IPS DF 19.7 (cell line): ENCODE measurements around the gene EID2.

Experiments used
- DNase-seq: peaks from one replicate; pipeline ENCODE4 v3.0.0-alpha.2; 2013; ENCODE audit warnings: low read depth, low spot score

Gene EID2

GRCh38 chr19:39502640-39503417 lies 37.1 kb downstream of the EID2 start:
- DNase-seq, result no peak

GRCh38 chr19:39501340-39501739 lies 38.6 kb downstream of the EID2 start:
- DNase-seq, result no peak

DNA sequence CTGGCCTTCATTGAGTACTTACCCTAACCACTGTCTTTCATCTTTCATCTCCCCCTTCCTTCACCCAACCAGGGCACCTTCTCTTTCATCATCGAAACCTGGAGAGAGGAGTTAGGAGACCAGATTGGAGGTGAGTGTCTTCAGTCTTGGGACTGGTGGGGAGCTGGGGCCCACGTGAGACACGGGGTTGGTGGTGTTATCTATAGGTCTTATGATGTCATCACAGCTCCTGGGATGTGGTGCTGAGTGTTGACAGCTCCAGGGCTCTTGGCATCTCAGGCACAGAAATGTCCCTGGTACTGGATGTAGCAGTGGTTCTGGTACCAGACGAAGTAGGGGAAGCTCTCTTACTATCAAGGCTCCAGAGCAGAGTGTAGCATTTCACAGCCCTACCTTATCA lies 39.4 kb downstream of the EID2 start:
- DNase-seq, result no peak

DNA sequence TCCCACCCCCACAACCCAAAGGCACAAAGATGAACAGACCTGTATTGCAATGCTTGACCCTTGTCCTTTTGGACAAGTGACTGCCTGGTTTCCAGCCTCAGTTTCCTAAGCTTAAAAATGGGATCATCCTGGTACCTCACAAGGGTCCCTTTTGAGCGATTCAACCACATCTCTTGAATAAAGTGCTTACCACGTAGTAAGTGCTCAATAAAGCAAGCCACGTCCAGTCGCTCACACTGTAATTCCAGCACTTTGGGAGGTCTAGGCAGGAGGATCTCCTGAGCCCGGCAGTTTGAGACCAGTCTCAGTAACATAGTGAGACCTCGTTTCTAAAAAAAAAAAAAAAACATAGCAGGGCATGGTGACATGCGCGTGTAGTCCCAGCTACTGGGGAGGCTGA lies 40.0 kb downstream of the EID2 start:
- DNase-seq, result no peak

DNA sequence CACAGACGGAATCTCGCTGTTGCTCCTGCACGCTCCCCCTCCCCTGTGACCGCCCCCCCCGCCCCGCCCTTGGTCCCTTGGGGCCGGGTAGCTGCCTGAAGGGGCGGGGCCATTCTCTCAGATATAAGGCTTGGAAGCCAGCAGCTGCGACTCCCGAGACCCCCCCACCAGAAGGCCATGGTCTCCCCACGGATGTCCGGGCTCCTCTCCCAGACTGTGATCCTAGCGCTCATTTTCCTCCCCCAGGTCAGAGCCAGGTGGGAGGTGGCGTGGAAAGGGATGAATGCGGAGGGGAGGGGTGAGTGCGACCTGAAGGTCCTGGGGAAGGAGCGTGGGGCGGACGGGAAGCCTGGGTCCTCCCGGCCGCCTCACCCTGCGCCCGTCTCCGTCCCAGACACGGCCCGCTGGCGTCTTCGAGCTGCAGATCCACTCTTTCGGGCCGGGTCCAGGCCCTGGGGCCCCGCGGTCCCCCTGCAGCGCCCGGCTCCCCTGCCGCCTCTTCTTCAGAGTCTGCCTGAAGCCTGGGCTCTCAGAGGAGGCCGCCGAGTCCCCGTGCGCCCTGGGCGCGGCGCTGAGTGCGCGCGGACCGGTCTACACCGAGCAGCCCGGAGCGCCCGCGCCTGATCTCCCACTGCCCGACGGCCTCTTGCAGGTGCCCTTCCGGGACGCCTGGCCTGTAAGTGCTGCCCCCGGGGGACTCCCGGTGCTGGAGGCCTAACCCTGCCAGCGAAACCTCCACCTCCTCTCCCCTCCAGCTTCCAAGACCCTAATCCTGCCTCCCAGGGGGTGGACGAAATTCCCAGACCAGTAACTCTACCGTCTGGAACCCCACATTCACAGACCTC lies 40.9 kb downstream of the EID2 start, which contains the start of gene DLL3:
TSS of gene DLL3 (plus strand) at position 150 of the 845 bp plus-strand sequence. CDS start at position 178, 28 bp downstream.
- no peak for DNase-seq

DNA sequence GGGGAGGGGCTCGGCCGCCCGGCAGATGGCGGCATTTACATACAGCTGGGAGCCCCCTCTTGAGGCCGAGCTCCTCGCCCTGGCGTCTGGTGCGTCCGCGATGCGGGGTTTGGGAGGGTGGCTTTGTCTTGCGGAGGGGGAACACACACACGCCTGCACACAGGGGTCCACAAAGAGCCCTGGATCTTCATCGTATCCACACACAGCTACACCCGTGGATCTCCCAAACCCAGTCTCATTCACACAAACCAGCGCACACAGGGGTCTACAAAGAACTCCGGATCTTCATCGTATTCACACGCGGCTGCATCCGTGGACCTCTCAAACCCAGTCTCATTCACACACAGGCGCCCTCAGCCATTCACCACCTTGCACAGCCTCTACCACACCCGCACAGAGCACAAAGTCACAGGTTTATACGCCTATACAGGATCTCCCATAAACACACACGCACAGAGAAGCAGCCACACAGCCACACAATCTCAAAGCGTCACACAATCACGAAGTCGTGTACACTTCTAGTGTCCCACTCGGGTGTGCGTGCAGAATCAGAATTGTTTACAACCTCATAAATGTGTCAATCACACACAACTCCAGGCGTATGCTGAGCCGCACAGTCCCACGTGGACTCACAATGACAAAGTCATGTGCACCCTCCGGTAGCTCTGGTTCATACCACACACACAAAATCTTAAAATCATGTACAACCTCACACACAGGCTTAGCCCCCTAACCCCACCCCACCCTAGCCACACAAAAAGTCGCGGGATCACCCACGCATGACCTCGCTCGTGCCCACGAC lies 41.8 kb downstream of the EID2 start:
- DNase-seq, result no peak

- no peak for DNase-seq
Measured at GRCh38 chr19:39497701-39497995, 42.3 kb downstream of the EID2 start.

- no peak for DNase-seq
Measured at GRCh38 chr19:39496063-39496462, 43.9 kb downstream of the EID2 start.

DNA sequence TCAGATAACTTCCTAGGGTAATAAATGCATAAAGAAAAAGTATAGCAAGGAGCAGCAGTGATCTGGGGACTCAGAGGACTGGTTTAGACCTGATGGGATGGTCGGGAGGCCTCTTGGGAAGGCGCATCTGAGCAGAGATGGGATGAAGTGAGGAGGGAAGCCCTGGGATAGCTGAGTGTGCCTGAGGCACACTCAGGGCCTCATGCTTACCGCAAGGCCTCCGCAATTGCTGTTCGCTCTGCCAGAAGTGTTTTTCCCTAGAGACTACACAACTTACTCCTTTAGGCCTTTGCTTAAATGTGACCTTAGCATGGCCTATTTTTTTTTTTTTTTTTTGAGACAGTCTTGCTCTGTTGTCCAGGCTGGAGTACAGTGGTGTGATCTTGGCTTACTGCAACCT lies 45.3 kb downstream of the EID2 start:
- DNase-seq, result no peak

- no peak for DNase-seq
Measured at GRCh38 chr19:39492788-39493187, 47.2 kb downstream of the EID2 start.

- DNase-seq, result no peak
Measured at GRCh38 chr19:39492225-39492624, 47.7 kb downstream of the EID2 start.

DNA sequence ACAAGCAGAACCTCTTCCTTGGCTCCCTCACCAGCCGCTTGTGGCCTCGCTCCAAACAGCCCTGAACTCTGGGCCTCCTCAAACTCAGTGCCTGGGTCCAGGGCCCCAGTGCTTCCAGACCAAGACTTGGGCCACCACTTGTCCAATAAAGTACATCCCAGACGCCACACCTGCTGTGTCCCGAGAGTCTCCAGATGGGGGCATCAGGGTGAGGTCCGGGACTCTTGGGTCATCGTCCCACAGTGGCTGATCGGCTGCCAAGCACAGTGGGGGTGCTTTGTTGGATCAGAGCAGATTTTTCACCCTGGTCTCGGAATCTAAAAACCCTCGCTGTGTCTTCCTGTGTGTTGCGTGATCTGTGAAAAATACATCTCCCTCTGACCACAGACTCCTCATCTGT lies 50.2 kb downstream of the EID2 start:
- no peak for DNase-seq
